ENCODE measurements around the gene DNMT3B.

- no peak for TF ChIP-seq CTCF (IDR thresholded peaks at IDR 0.05; ENCODE audit: low read depth, low read length, missing input control)
- TF ChIP-seq EGR1 (IDR thresholded peaks at IDR 0.05; ENCODE audit: low read depth in 2 of 2), result no peak
- TF ChIP-seq MAX (IDR thresholded peaks at IDR 0.05), result no peak
- peak; percentile 16 for TF ChIP-seq YY1 (IDR thresholded peaks at IDR 0.05)
- no peak for TF ChIP-seq ATF3 (IDR thresholded peaks at IDR 0.05)
- no peak for TF ChIP-seq HNF4G (IDR thresholded peaks at IDR 0.05)
- TF ChIP-seq REST (IDR thresholded peaks at IDR 0.05), result no peak
- TF ChIP-seq JUND (IDR thresholded peaks at IDR 0.05), result no peak
- TF ChIP-seq NR2F2 (IDR thresholded peaks at IDR 0.05), result no peak
These were observed at the start of gene DNMT3B for GRCh38 chr20:32761831-32762753.
